WTC11 (cell line): ENCODE measurements around the gene RGS9. TPM values are rescaled to one million over a fixed set of nuclear protein-coding genes. Genes with fewer than 3 reads are reported as not detected.

Experiments used
- ATAC-seq: fragments of 200-7000 bp; cut with Tn5 transposase; 2 replicates; pipeline ENCODE4 v1.10.0; 2021; ENCODE audit warnings: mild to moderate bottlenecking, moderate library complexity
- CTCF ChIA-PET: fragments of 300-600 bp; sonication (Branson Sonifier 250); formaldehyde crosslinking; loops from one replicate; lab custom pipeline; 2021; ENCODE audit warnings: antibody characterized with exemption; lab: Charles Lee
- POLR2A ChIA-PET: fragments of 350-600 bp; sonication (Branson Sonifier 250); formaldehyde crosslinking; loops from one replicate; lab custom pipeline; 2021; ENCODE audit warnings: antibody characterized with exemption; lab: Charles Lee
- DNase-seq: peaks from one replicate; pipeline ENCODE4 v3.0.0; 2021; ENCODE audit warnings: low spot score
- H3K27ac Mint-ChIP-seq: 2 replicates; pipeline ENCODE4 v1.8.0; 2021; ENCODE audit warnings: mixed read lengths
- H3K27me3 Mint-ChIP-seq: 2 replicates; pipeline ENCODE4 v1.8.0; 2021; ENCODE audit warnings: low read depth, mild to moderate bottlenecking, moderate library complexity, mixed read lengths
- H3K36me3 Mint-ChIP-seq: 2 replicates; pipeline ENCODE4 v1.8.0; 2021; ENCODE audit warnings: mixed read lengths
- H3K4me1 Mint-ChIP-seq: 2 replicates; pipeline ENCODE4 v1.8.0; 2022; ENCODE audit warnings: mixed read lengths
- H3K4me3 Mint-ChIP-seq: 2 replicates; pipeline ENCODE4 v1.8.0; 2021; ENCODE audit warnings: mild to moderate bottlenecking, moderate library complexity, mixed read lengths
- H3K9me3 Mint-ChIP-seq: 2 replicates; pipeline ENCODE4 v1.8.0; 2021; ENCODE audit warnings: mixed read lengths
- AR ChIP-seq: fragments of 250-450 bp; sonication (Bioruptor Pico); IDR thresholded peaks from 2 replicates; pipeline ENCODE4 v1.9.0; 2021; ENCODE audit warnings: mild to moderate bottlenecking
- ATF2 ChIP-seq: sonication (generic); formaldehyde crosslinking; IDR thresholded peaks from 2 replicates; pipeline ENCODE4 v1.8.1; 2022; ENCODE audit warnings: low read depth, missing genetic modification reagents, borderline replicate concordance
- CREM ChIP-seq: sonication (generic); formaldehyde crosslinking; IDR thresholded peaks from 2 replicates; pipeline ENCODE4 v1.8.1; 2022; ENCODE audit warnings: mild to moderate bottlenecking, missing genetic modification reagents, moderate library complexity
- CTCF ChIP-seq: fragments of 200-600 bp; IDR thresholded peaks from 2 replicates; pipeline ENCODE4 v1.8.0; 2022; ENCODE audit warnings: antibody characterized with exemption
- E2F5 ChIP-seq: sonication (generic); formaldehyde crosslinking; IDR thresholded peaks from 2 replicates; pipeline ENCODE4 v1.8.1; 2022; ENCODE audit warnings: mild to moderate bottlenecking, moderate library complexity, missing genetic modification reagents
- ERG ChIP-seq: fragments of 250-450 bp; sonication (Bioruptor Pico); IDR thresholded peaks from 2 replicates; pipeline ENCODE4 v1.8.0; 2021; ENCODE audit warnings: mild to moderate bottlenecking
- ESRRA ChIP-seq: sonication (generic); formaldehyde crosslinking; IDR thresholded peaks from 2 replicates; pipeline ENCODE4 v1.8.1; 2022; ENCODE audit warnings: mild to moderate bottlenecking, missing genetic modification reagents, borderline replicate concordance
- FOXP4 ChIP-seq: sonication (generic); formaldehyde crosslinking; IDR thresholded peaks from 2 replicates; pipeline ENCODE4 v1.8.0; 2022; ENCODE audit warnings: mild to moderate bottlenecking, missing genetic modification reagents
- GABPB1 ChIP-seq: sonication (generic); formaldehyde crosslinking; IDR thresholded peaks from 2 replicates; pipeline ENCODE4 v1.8.1; 2023; ENCODE audit warnings: mild to moderate bottlenecking, missing genetic modification reagents
- GRHL2 ChIP-seq: fragments of 250-450 bp; sonication (Bioruptor Pico); IDR thresholded peaks from 2 replicates; pipeline ENCODE4 v1.8.0; 2022; ENCODE audit warnings: mild to moderate bottlenecking, moderate library complexity; ENCODE audit not compliant: insufficient replicate concordance, severe bottlenecking
- JUN ChIP-seq: sonication (generic); formaldehyde crosslinking; IDR thresholded peaks from 2 replicates; pipeline ENCODE4 v1.8.0; 2023; ENCODE audit warnings: mild to moderate bottlenecking, missing genetic modification reagents
- NFATC4 ChIP-seq: fragments of 250-450 bp; sonication (Bioruptor Pico); IDR thresholded peaks from 2 replicates; pipeline ENCODE4 v1.9.0; 2021; ENCODE audit warnings: mild to moderate bottlenecking
- NR3C1 ChIP-seq: sonication (generic); formaldehyde crosslinking; conservative IDR thresholded peaks from 2 replicates; pipeline ENCODE4 v1.8.1; 2023; ENCODE audit warnings: low read depth, mild to moderate bottlenecking, missing genetic modification reagents
- SOX15 ChIP-seq: fragments of 250-450 bp; sonication (Bioruptor Pico); IDR thresholded peaks from 2 replicates; pipeline ENCODE4 v1.9.0; 2021; ENCODE audit warnings: mild to moderate bottlenecking
- USF1 ChIP-seq: sonication (generic); formaldehyde crosslinking; IDR thresholded peaks from 2 replicates; pipeline ENCODE4 v1.8.0; 2022; ENCODE audit warnings: mild to moderate bottlenecking, missing genetic modification reagents
- ZNF138 ChIP-seq: sonication (generic); formaldehyde crosslinking; conservative IDR thresholded peaks from 2 replicates; pipeline ENCODE4 v1.8.1; 2022; ENCODE audit warnings: mild to moderate bottlenecking, moderate library complexity, missing genetic modification reagents
- ZNF263 ChIP-seq: sonication (generic); formaldehyde crosslinking; IDR thresholded peaks from 2 replicates; pipeline ENCODE4 v1.8.1; 2022; ENCODE audit warnings: low read depth, mild to moderate bottlenecking, moderate library complexity, missing genetic modification reagents
- ZNF671 ChIP-seq: fragments of 250-450 bp; sonication (Bioruptor Pico); IDR thresholded peaks from 2 replicates; pipeline ENCODE4 v1.8.0; 2021; ENCODE audit warnings: mild to moderate bottlenecking
- total RNA-seq: library from RNA; stranded (reverse); gene quantifications from 3 replicates; pipeline ENCODE4 v1.2.3, GENCODE V29; 2021

Gene RGS9
- total RNA-seq, 1 experiment from 2014 or later = 11.3 TPM

GRCh38 chr17:65154770-65155589, 17.8 kb downstream of the RGS9 start:
- no peaks in the 10 kb centered on the region for H3K27me3 Mint-ChIP-seq
- TF ChIP-seq ZNF263 (CRISPR knock-in tag) (no peak), CREM (CRISPR knock-in tag) (no peak), NR3C1 (no peak), NFATC4 (no peak), ESRRA (CRISPR knock-in tag) (no peak), USF1 (CRISPR knock-in tag) (no peak), E2F5 (CRISPR knock-in tag) (no peak), ATF2 (CRISPR knock-in tag) (no peak), AR (CRISPR knock-in tag) (no peak), ZNF138 (no peak), ZNF671 (no peak), GRHL2 (CRISPR knock-in tag) (no peak), FOXP4 (CRISPR knock-in tag) (no peak), SOX15 (CRISPR knock-in tag) (no peak), CTCF (no peak), GABPB1 (no peak), ERG (CRISPR knock-in tag) (no peak), JUN (no peak)
- H3K4me1 Mint-ChIP-seq = peaks cover 14% of the 10 kb centered on the region
- no peaks in the 10 kb centered on the region for H3K9me3 Mint-ChIP-seq
- ChIA-PET POLR2A (interaction anchor here (0.5 kb wide), 1 partner anchor 87 kb away, joined by 5 read pairs; no protein-coding TSS in a partner anchor), CTCF (interaction anchor here (2.0 to 2.1 kb wide), 2 partner anchors 18 to 43 kb away, joined by 7 to 8 read pairs; partner anchors contain the start of gene RGS9)
- ATAC-seq (no peak), DNase-seq (no peak)
- no peak overlapping the region for H3K27ac Mint-ChIP-seq
- no peaks in the 10 kb centered on the region for H3K36me3 Mint-ChIP-seq
- H3K4me3 Mint-ChIP-seq = no peak overlapping the region
